Measurements from ENCODE around the gene BNC2.

The BNC2 gene

DNA sequence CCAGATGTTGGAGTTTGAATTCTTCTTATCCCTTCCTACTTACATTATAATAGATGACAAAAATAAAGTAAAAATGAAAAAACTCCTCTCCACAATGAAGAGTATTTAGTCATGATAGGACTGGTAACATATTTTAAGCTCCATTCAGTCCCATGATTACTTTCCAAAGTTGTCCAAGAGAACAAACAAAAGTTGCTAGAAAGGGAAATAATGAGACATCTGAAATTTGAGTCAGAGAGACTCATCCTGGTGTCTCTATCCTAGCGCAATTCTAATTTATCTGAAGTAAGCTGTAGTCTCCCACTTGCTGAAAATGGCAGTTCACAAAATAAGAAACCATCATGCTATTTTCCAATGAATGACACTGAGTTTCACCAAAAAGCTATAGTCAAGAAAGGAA, 152.2 kb downstream of the BNC2 start:
- Mint-ChIP-seq H3K4me3 (no peak overlapping the region), H3K4me1 (peaks cover 4% of the 10 kb centered on the region), H3K36me3 (ENCODE audit: low read depth) (no peaks in the 10 kb centered on the region), H3K27me3 (ENCODE audit: low read depth, poor library complexity) (peaks cover 10% of the 10 kb centered on the region), H3K27ac (no peak overlapping the region), H3K9me3 (no peaks in the 10 kb centered on the region)
- TF ChIP-seq, protein P1, sequence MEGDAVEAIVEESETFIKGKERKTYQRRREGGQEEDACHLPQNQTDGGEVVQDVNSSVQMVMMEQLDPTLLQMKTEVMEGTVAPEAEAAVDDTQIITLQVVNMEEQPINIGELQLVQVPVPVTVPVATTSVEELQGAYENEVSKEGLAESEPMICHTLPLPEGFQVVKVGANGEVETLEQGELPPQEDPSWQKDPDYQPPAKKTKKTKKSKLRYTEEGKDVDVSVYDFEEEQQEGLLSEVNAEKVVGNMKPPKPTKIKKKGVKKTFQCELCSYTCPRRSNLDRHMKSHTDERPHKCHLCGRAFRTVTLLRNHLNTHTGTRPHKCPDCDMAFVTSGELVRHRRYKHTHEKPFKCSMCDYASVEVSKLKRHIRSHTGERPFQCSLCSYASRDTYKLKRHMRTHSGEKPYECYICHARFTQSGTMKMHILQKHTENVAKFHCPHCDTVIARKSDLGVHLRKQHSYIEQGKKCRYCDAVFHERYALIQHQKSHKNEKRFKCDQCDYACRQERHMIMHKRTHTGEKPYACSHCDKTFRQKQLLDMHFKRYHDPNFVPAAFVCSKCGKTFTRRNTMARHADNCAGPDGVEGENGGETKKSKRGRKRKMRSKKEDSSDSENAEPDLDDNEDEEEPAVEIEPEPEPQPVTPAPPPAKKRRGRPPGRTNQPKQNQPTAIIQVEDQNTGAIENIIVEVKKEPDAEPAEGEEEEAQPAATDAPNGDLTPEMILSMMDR (IDR thresholded peaks at IDR 0.05): no peak
- DNase-seq: no peak

DNA sequence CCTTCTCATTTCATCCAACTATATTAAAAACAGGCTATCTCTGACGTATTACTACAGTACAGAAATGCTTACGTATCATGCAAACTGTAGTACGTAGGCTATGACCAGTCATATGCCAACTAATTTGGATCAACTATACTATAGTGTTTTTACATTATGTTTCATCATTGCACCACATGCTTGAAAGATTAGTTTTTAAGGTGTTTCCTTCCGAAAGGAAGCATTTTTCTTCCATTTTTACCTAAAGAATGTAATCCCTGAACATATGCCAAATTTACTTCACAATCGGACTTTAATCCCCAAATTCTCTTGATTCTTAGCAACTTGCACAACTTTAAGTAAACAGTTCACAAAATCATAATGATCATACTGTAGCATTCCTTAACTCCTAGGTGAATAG, 153.9 kb downstream of the BNC2 start:
- no peaks in the 10 kb centered on the region for H3K9me3 Mint-ChIP-seq
- no peak overlapping the region for H3K4me3 Mint-ChIP-seq
- TF ChIP-seq, protein P1 (IDR thresholded peaks at IDR 0.05): no peak
- no peak overlapping the region for H3K27ac Mint-ChIP-seq
- no peak for DNase-seq
- H3K4me1 Mint-ChIP-seq: peaks cover 9% of the 10 kb centered on the region
- no peaks in the 10 kb centered on the region for H3K36me3 Mint-ChIP-seq (ENCODE audit: low read depth)
- H3K27me3 Mint-ChIP-seq (ENCODE audit: low read depth, poor library complexity): peaks cover 6% of the 10 kb centered on the region

DNA sequence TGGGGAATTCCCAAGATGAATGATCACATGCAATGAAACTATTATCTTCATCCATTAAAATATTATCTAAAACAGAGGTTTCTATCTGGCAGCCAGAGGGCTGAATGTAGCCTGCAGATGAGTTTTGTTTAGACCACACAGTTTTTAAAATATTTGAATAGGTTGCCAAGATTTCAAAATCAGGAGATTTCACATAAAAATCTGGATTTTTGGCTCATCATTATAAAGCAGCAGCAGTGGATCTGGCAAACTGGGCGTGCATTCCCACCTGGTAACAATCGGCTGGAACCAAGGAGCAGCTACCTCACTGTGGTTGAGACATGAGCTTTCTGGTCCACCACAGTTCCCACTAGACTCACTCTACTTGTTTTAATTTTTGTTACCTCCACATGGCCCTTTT, 155.1 kb downstream of the BNC2 start:
- H3K27me3 Mint-ChIP-seq (ENCODE audit: low read depth, poor library complexity): no peaks in the 10 kb centered on the region
- H3K27ac Mint-ChIP-seq: no peak overlapping the region
- peaks cover 21% of the 10 kb centered on the region for H3K4me1 Mint-ChIP-seq
- no peak for DNase-seq
- no peak overlapping the region for H3K4me3 Mint-ChIP-seq
- H3K9me3 Mint-ChIP-seq: no peaks in the 10 kb centered on the region
- H3K36me3 Mint-ChIP-seq (ENCODE audit: low read depth): no peaks in the 10 kb centered on the region
- TF ChIP-seq, protein P1 (IDR thresholded peaks at IDR 0.05): no peak

DNA sequence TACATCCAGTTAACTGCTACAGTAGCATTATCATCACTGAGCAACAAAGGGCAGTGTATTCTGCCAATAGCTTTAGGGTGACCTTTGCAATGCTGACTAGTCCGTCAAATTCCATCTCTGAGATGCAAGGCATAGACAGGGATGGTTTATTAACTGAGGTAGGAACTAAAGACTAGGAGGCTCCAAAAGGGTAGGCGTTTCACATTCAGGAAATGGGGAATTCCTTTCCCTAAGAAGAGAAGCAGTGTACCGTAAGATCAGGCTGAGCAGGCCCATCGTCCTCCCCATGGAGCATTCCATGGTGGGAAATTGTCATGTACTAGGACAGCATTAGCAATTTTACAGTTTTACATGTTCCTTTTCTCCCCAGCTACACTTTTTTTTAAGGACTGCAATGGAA, 157.7 kb downstream of the BNC2 start:
- no peaks in the 10 kb centered on the region for H3K27me3 Mint-ChIP-seq (ENCODE audit: low read depth, poor library complexity)
- peaks cover 46% of the 10 kb centered on the region for H3K4me1 Mint-ChIP-seq
- TF ChIP-seq, protein P1 (IDR thresholded peaks at IDR 0.05): no peak
- H3K36me3 Mint-ChIP-seq (ENCODE audit: low read depth): no peaks in the 10 kb centered on the region
- no peak overlapping the region for H3K27ac Mint-ChIP-seq
- DNase-seq: no peak
- H3K9me3 Mint-ChIP-seq: no peaks in the 10 kb centered on the region
- no peak overlapping the region for H3K4me3 Mint-ChIP-seq

DNA sequence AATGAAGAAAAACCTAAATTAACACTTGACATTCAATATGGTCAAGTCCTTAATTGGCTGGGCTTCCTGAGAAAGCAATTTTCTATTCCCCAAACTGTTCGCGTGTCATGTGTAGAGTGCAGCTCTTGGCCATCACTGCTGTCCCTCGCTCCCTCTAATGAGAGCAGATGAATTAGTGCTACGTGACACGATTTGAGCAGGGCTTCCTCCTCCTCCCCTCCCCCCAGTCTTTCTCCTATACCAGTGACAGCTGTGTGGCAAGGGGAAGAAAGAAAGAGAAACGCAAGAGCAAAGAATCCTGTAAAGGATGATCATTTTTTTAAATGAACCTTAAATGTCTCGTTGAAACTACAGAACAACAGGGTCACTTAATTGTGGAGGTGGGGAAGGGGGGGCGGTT, 159.6 kb downstream of the BNC2 start:
- peak; percentile 21 for DNase-seq
- Mint-ChIP-seq H3K4me3 (peak overlapping the region; percentile 67), H3K27ac (no peak overlapping the region), H3K27me3 (ENCODE audit: low read depth, poor library complexity) (no peaks in the 10 kb centered on the region), H3K4me1 (peaks cover 51% of the 10 kb centered on the region), H3K36me3 (ENCODE audit: low read depth) (no peaks in the 10 kb centered on the region), H3K9me3 (no peaks in the 10 kb centered on the region)
- TF ChIP-seq, protein P1 (IDR thresholded peaks at IDR 0.05): no peak

DNA sequence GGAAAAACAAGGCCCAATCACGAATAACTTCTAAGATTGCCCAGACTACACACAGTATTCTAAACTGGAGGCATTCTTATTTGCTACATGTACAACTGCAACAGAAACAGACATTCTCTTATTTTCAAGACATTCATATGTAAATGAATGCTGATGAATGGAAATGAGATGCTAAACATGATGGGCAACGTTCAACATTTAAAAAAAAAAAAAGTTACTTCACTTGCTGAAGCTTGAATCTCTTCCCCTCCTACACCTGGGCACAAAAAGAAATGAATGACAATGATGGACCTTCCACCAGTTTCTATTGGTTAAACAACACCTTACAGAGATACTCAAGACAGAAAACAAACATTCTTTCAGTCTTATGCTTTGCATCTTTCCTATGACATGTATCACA, 160.5 kb downstream of the BNC2 start:
- Mint-ChIP-seq H3K4me1 (peaks cover 59% of the 10 kb centered on the region), H3K36me3 (ENCODE audit: low read depth) (no peaks in the 10 kb centered on the region), H3K27ac (no peak overlapping the region), H3K9me3 (no peaks in the 10 kb centered on the region), H3K4me3 (no peak overlapping the region), H3K27me3 (ENCODE audit: low read depth, poor library complexity) (no peaks in the 10 kb centered on the region)
- DNase-seq: no peak
- TF ChIP-seq, protein P1 (IDR thresholded peaks at IDR 0.05): no peak
